K562 (cell line): ENCODE results near the gene NEK4. TPM values are rescaled to one million over a fixed set of nuclear protein-coding genes. Genes with fewer than 3 reads are reported as not detected.

ENCODE experiments used
- AFF1 ChIP-seq, 2 experiments: fragments of 450-650 bp; IDR thresholded peaks; 2 replicates each; pipeline ENCODE4 v1.6.1; 2018; ENCODE audit warnings: mild to moderate bottlenecking in 2 of 2, low read depth in 1 of 2; ENCODE audit not compliant: partially characterized antibody in 2 of 2
- ATF3 ChIP-seq, 2 experiments: fragments of 450-650 bp in 1 of 2; sonication (generic) in 1 of 2; formaldehyde crosslinking in 1 of 2; IDR thresholded peaks in 1 of 2; conservative IDR thresholded peaks in 1 of 2; 2 replicates each; pipeline versions ENCODE4 v1.6.1 to v1.8.1; 2016 to 2023; ENCODE audit warnings: mild to moderate bottlenecking in 2 of 2, moderate library complexity in 2 of 2, inconsistent platforms in 1 of 2, missing genetic modification reagents in 1 of 2
- FOSL1 ChIP-seq: fragments of 200-800 bp; sonication (Bioruptor generic); conservative IDR thresholded peaks from 2 replicates; pipeline ENCODE4 v1.6.1; 2016; ENCODE audit warnings: missing genetic modification characterization, missing compliant biosample characterization
- HDAC3 ChIP-seq: fragments of 450-650 bp; IDR thresholded peaks from 2 replicates; pipeline ENCODE4 v1.6.1; 2018; ENCODE audit warnings: borderline replicate concordance, mild to moderate bottlenecking, moderate library complexity; ENCODE audit not compliant: partially characterized antibody
- IRF9 ChIP-seq: fragments of 450-650 bp; IDR thresholded peaks from 2 replicates; pipeline ENCODE4 v1.6.1; 2016; ENCODE audit warnings: missing biosample characterization, missing genetic modification characterization
- MAFG ChIP-seq: fragments of 450-650 bp; conservative IDR thresholded peaks from 2 replicates; pipeline ENCODE4 v1.6.1; 2016; ENCODE audit warnings: missing genetic modification characterization, missing compliant biosample characterization
- MTA2 ChIP-seq: fragments of 450-650 bp; IDR thresholded peaks from 2 replicates; pipeline ENCODE4 v1.6.1; 2016; ENCODE audit warnings: low read depth
- NCOR1 ChIP-seq: fragments of 450-650 bp; IDR thresholded peaks from 2 replicates; pipeline ENCODE4 v1.6.1; 2016; ENCODE audit warnings: mild to moderate bottlenecking, moderate library complexity
- PBX2 ChIP-seq, 2 experiments: IDR thresholded peaks in 1 of 2; conservative IDR thresholded peaks in 1 of 2; 2 replicates each; pipeline ENCODE4 v1.6.1; 2016; ENCODE audit warnings: low read depth in 2 of 2, mild to moderate bottlenecking in 1 of 2, missing compliant biosample characterization in 1 of 2, missing genetic modification characterization in 1 of 2, moderate library complexity in 1 of 2
- POLR2A ChIP-seq: fragments of 450-650 bp; conservative IDR thresholded peaks from 2 replicates; pipeline ENCODE4 v1.6.1; 2016
- RCOR1 ChIP-seq, 2 experiments: IDR thresholded peaks; 2 replicates each; pipeline ENCODE4 v1.6.1; 2012; ENCODE audit warnings: low read depth in 2 of 2, low read length in 2 of 2, borderline replicate concordance in 1 of 2, improper control_type of control experiment in 1 of 2
- TEAD1 ChIP-seq, 2 experiments: fragments of 450-650 bp in 1 of 2; sonication (generic) in 1 of 2; formaldehyde crosslinking; IDR thresholded peaks; 2 replicates each; pipeline versions ENCODE4 v1.4.0 to v1.8.0; 2020 to 2022; ENCODE audit warnings: mild to moderate bottlenecking in 2 of 2, missing genetic modification reagents in 1 of 2
- TRIM24 ChIP-seq, 2 experiments: fragments of 450-650 bp; IDR thresholded peaks; 2 replicates each; pipeline ENCODE4 v1.6.1; 2016
- ZBTB34 ChIP-seq: fragments of 250-450 bp; sonication (Bioruptor Pico); IDR thresholded peaks from 2 replicates; pipeline ENCODE4 v1.8.0; 2021; ENCODE audit warnings: mild to moderate bottlenecking, moderate library complexity
- ZNF431 ChIP-seq: sonication (generic); formaldehyde crosslinking; IDR thresholded peaks from 2 replicates; pipeline ENCODE4 v1.8.0; 2022; ENCODE audit warnings: mild to moderate bottlenecking, missing genetic modification reagents
- polyA plus RNA-seq, 8 experiments: library from polyadenylated mRNA; depleted of rRNA in 4 of 8; stranded (reverse) in 5 of 8; unstranded in 3 of 8; fragments of >200 nt; fragmentation: Nextera tagmentation in 2 of 8; fragmentation: Illumina TruSeq in 1 of 8; extraction: Ambion mirVana in 2 of 8; extraction: Trizol in 1 of 8; gene quantifications; 2 replicates each; pipeline versions ENCODE4 v1.2.1 to v1.2.3, GENCODE V29; 2011 to 2014; ENCODE audit warnings: inconsistent platforms in 1 of 8, missing spikeins in 1 of 8
- total RNA-seq, 7 experiments: library from RNA; depleted of rRNA in 6 of 7; stranded (reverse); fragments of >200 nt in 6 of 7; fragmentation: Illumina TruSeq in 2 of 7; extraction: Trizol in 2 of 7; gene quantifications; 2 replicates each; pipeline versions ENCODE4 v1.2.1 to v1.2.3, GENCODE V29; 2011 to 2021; ENCODE audit warnings: low replicate concordance in 1 of 7

The NEK4 gene
- total and polyA plus RNA-seq, 9 of the 15 experiments (the other 6 are each of a cell fraction or from before 2014, with no cell fraction given), result 5.8 to 23.1 (median 16.6) TPM

GRCh38 chr3:52694528-52695189 is 76.1 kb downstream of the NEK4 start (continued):
- TF ChIP-seq PBX2 (CRISPR knock-in tag; IDR thresholded peaks at IDR 0.05; ENCODE audit: low read depth), result peak; percentile 36; the same call in 1 of the 2 replicates
- TF ChIP-seq PBX2 (tag; conservative IDR thresholded peaks at IDR 0.05; ENCODE audit: low read depth), result peak; percentile 92
- peak; percentile 82 for TF ChIP-seq NCOR1
- peak; percentile 30; the same call in 1 of the 2 replicates for TF ChIP-seq POLR2A
- TF ChIP-seq TRIM24 (IDR thresholded peaks at IDR 0.05), result no peak
- 0 out of 2 replicates have a peak, but pooled peaks have one; percentile 7 for TF ChIP-seq MAFG
- peak; percentile 58; the same call in 1 of the 2 replicates for TF ChIP-seq ZBTB34
- TF ChIP-seq ZNF431 (CRISPR knock-in tag), result peak; percentile 52; the same call in 1 of the 2 replicates
- TF ChIP-seq ATF3 (IDR thresholded peaks at IDR 0.05), result 0 out of 2 replicates have a peak, but pooled peaks have one; percentile 27
- TF ChIP-seq ATF3 (CRISPR knock-in tag; conservative IDR thresholded peaks at IDR 0.05), result no peak
- TF ChIP-seq FOSL1 (tag), result peak; percentile 61
- TF ChIP-seq AFF1 (IDR thresholded peaks at IDR 0.05; ENCODE audit: low read depth in 1 of 2, partially characterized antibody in 2 of 2), result peak in 1 of 2 experiments; percentile 22
- TF ChIP-seq IRF9 (tag), result no peak
- TF ChIP-seq HDAC3, result no peak
- 0 out of 4 replicates have a peak, but pooled peaks of 1 of the 2 experiments have one; percentile 35 for TF ChIP-seq TEAD1 (CRISPR knock-in tag; IDR thresholded peaks at IDR 0.05)
- TF ChIP-seq MTA2, result 0 out of 2 replicates have a peak, but pooled peaks have one; percentile 25
- TF ChIP-seq RCOR1 (IDR thresholded peaks at IDR 0.05; ENCODE audit: borderline replicate concordance in 1 of 2, low read depth in 2 of 2, low read length in 2 of 2), result peak in 1 of 2 experiments; percentile 38; a peak in 1 of 4 replicates
